ENCODE measurements around the gene SOX14. TPM values are rescaled to one million over a fixed set of nuclear protein-coding genes. Genes with fewer than 3 reads are reported as not detected.

Gene SOX14
- total and polyA plus RNA-seq, 2 donors (not counting 1 experiment from before 2014, with no cell fraction given): not detected

- Histone ChIP-seq H3K4me2 (ENCODE audit: extremely low read depth, insufficient read depth, low read length) (no peak overlapping the region), H3K79me2 (ENCODE audit: control insufficient read depth, insufficient read depth, low read length) (no peaks in the 10 kb centered on the region), H3K9me3 (ENCODE audit: control insufficient read depth, insufficient read depth, low read depth, low read length) (no peaks in the 10 kb centered on the region), H3K27ac (ENCODE audit: insufficient read depth, low read length) (no peak overlapping the region), H3K27me3 (ENCODE audit: control insufficient read depth, insufficient read depth, low read length) (no peaks in the 10 kb centered on the region), H2AFZ (ENCODE audit: low read length) (no peak overlapping the region), H3K9ac (ENCODE audit: insufficient read depth, low read length) (no peak overlapping the region), H3K4me1 (ENCODE audit: control insufficient read depth, extremely low read depth, insufficient read depth, low read length) (no peaks in the 10 kb centered on the region), H3K4me3 (replicated peaks in 1 of 4; ENCODE audit: control extremely low read depth in 1 of 4, insufficient read depth in 1 of 4, low read depth in 3 of 4, low read length in 4 of 4) (no peak overlapping the region), H3K36me3 (ENCODE audit: control insufficient read depth, insufficient read depth, low read length) (no peaks in the 10 kb centered on the region), H4K20me1 (ENCODE audit: control insufficient read depth, extremely low read depth, insufficient read depth, low read length) (no peaks in the 10 kb centered on the region)
- TF ChIP-seq, protein P1, sequence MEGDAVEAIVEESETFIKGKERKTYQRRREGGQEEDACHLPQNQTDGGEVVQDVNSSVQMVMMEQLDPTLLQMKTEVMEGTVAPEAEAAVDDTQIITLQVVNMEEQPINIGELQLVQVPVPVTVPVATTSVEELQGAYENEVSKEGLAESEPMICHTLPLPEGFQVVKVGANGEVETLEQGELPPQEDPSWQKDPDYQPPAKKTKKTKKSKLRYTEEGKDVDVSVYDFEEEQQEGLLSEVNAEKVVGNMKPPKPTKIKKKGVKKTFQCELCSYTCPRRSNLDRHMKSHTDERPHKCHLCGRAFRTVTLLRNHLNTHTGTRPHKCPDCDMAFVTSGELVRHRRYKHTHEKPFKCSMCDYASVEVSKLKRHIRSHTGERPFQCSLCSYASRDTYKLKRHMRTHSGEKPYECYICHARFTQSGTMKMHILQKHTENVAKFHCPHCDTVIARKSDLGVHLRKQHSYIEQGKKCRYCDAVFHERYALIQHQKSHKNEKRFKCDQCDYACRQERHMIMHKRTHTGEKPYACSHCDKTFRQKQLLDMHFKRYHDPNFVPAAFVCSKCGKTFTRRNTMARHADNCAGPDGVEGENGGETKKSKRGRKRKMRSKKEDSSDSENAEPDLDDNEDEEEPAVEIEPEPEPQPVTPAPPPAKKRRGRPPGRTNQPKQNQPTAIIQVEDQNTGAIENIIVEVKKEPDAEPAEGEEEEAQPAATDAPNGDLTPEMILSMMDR (conservative IDR thresholded peaks at IDR 0.05 in 1 of 2, IDR thresholded peaks at IDR 0.05 in 1 of 2; ENCODE audit: low read depth in 1 of 2, low read length in 2 of 2): no peak
- TF ChIP-seq EZH2 (IDR thresholded peaks at IDR 0.05; ENCODE audit: low read length, missing control alignments): no peak
- no peak for DNase-seq (ENCODE audit: low read depth in 2 of 2)
These were observed 47.9 kb downstream of the SOX14 start for GRCh38 chr3:137812023-137812422.

DNA sequence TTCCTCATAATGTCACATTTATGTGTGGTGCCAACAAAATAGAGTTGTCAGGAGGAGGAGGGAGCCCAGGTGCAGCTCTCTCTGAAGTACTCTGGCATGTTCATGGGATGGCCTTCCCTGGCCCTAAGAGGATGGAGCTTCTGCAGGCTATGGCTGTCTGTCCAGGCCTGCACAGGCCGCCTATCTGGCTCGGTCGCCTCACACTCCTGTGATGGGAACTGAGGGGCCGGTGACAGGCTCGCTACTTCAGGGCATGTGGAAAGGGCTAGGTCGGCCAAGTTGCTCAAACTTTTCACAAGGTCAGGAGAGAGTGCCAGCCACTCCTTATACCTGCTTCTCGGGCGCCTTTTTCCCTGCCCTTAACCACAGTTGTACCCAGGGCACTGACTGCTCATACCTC lies 51.1 kb downstream of the SOX14 start:
- no peak overlapping the region for H3K4me3 ChIP-seq (replicated peaks in 1 of 4; ENCODE audit: control extremely low read depth in 1 of 4, insufficient read depth in 1 of 4, low read depth in 3 of 4, low read length in 4 of 4)
- no peaks in the 10 kb centered on the region for H3K79me2 ChIP-seq (ENCODE audit: control insufficient read depth, insufficient read depth, low read length)
- no peak for TF ChIP-seq EZH2 (IDR thresholded peaks at IDR 0.05; ENCODE audit: low read length, missing control alignments)
- TF ChIP-seq, protein P1 (conservative IDR thresholded peaks at IDR 0.05 in 1 of 2, IDR thresholded peaks at IDR 0.05 in 1 of 2; ENCODE audit: low read depth in 1 of 2, low read length in 2 of 2): no peak
- H3K27ac ChIP-seq (ENCODE audit: insufficient read depth, low read length): no peak overlapping the region
- H3K27me3 ChIP-seq (ENCODE audit: control insufficient read depth, insufficient read depth, low read length): no peaks in the 10 kb centered on the region
- no peak for DNase-seq (ENCODE audit: low read depth in 2 of 2)
- no peak overlapping the region for H2AFZ ChIP-seq (ENCODE audit: low read length)
- no peak overlapping the region for H3K4me2 ChIP-seq (ENCODE audit: extremely low read depth, insufficient read depth, low read length)
- H3K36me3 ChIP-seq (ENCODE audit: control insufficient read depth, insufficient read depth, low read length): no peaks in the 10 kb centered on the region
- no peak overlapping the region for H3K9ac ChIP-seq (ENCODE audit: insufficient read depth, low read length)
- H3K9me3 ChIP-seq (ENCODE audit: control insufficient read depth, insufficient read depth, low read depth, low read length): no peaks in the 10 kb centered on the region
- no peaks in the 10 kb centered on the region for H3K4me1 ChIP-seq (ENCODE audit: control insufficient read depth, extremely low read depth, insufficient read depth, low read length)
- no peaks in the 10 kb centered on the region for H4K20me1 ChIP-seq (ENCODE audit: control insufficient read depth, extremely low read depth, insufficient read depth, low read length)

Other genes starting within 250 kb of the SOX14 start
- gene CLDN18, start 245.8 kb downstream of the SOX14 start, total RNA-seq: not detected in 2 replicates
- not detected in 2 replicates for gene CLDN18, start 245.8 kb downstream of the SOX14 start, polyA plus RNA-seq